ENCODE results near the gene BIN1. TPM values are rescaled to one million over a fixed set of nuclear protein-coding genes. Genes with fewer than 3 reads are reported as not detected.

BIN1 gene
- total RNA-seq, 1 donor from 2014 or later = 15.8 TPM

GRCh38 chr2:127084611-127085316 is 22.2 kb downstream of the BIN1 start:
- Histone ChIP-seq H3K27ac (replicated peaks) (peak overlapping the region; percentile 65), H3K9me3 (replicated peaks) (no peaks in the 10 kb centered on the region), H3K27me3 (ENCODE audit: low read depth) (peaks cover 44% of the 10 kb centered on the region), H3K36me3 (no peaks in the 10 kb centered on the region), H3K4me1 (peaks cover 77% of the 10 kb centered on the region), H3K4me3 (no peak overlapping the region)
- no peak for TF ChIP-seq CTCF (IDR thresholded peaks at IDR 0.05; ENCODE audit: borderline replicate concordance)
- intact Hi-C loops (cut with micrococcal nuclease) = no loop called here
- DNase-seq = no peak

GRCh38 chr2:127083819-127084503 is 23.0 kb downstream of the BIN1 start:
- H3K4me3 ChIP-seq = no peak overlapping the region
- no peaks in the 10 kb centered on the region for H3K9me3 ChIP-seq (replicated peaks)
- H3K4me1 ChIP-seq = peaks cover 77% of the 10 kb centered on the region
- intact Hi-C loops (cut with micrococcal nuclease) = no loop called here
- H3K27me3 ChIP-seq (ENCODE audit: low read depth) = peaks cover 36% of the 10 kb centered on the region
- H3K36me3 ChIP-seq = no peaks in the 10 kb centered on the region
- peak; percentile 74 for DNase-seq
- H3K27ac ChIP-seq (replicated peaks) = peak overlapping the region; percentile 65
- TF ChIP-seq CTCF (IDR thresholded peaks at IDR 0.05; ENCODE audit: borderline replicate concordance) = no peak

GRCh38 chr2:127082974-127083373 is 24.0 kb downstream of the BIN1 start:
- intact Hi-C loops (cut with micrococcal nuclease) = no loop called here
- Histone ChIP-seq H3K9me3 (replicated peaks) (no peaks in the 10 kb centered on the region), H3K27me3 (ENCODE audit: low read depth) (peaks cover 27% of the 10 kb centered on the region), H3K27ac (replicated peaks) (peak overlapping the region; percentile 65), H3K36me3 (no peaks in the 10 kb centered on the region), H3K4me1 (peaks cover 74% of the 10 kb centered on the region), H3K4me3 (no peak overlapping the region)
- no peak for TF ChIP-seq CTCF (IDR thresholded peaks at IDR 0.05; ENCODE audit: borderline replicate concordance)
- no peak for DNase-seq

GRCh38 chr2:127081826-127082633 is 24.9 kb downstream of the BIN1 start:
- Histone ChIP-seq H3K36me3 (no peaks in the 10 kb centered on the region), H3K27ac (replicated peaks) (peak overlapping the region; percentile 8), H3K4me3 (no peak overlapping the region), H3K9me3 (replicated peaks) (no peaks in the 10 kb centered on the region), H3K4me1 (peaks cover 65% of the 10 kb centered on the region), H3K27me3 (ENCODE audit: low read depth) (peaks cover 22% of the 10 kb centered on the region)
- no peak for DNase-seq
- intact Hi-C loops (cut with micrococcal nuclease) = no loop called here
- no peak for TF ChIP-seq CTCF (IDR thresholded peaks at IDR 0.05; ENCODE audit: borderline replicate concordance)

GRCh38 chr2:127080938-127081755 is 25.8 kb downstream of the BIN1 start:
- no peak overlapping the region for H3K27ac ChIP-seq (replicated peaks)
- intact Hi-C loops (cut with micrococcal nuclease) = no loop called here

More at GRCh38 chr2:127080938-127081755, 25.8 kb downstream of the BIN1 start:
- no peak for TF ChIP-seq CTCF (IDR thresholded peaks at IDR 0.05; ENCODE audit: borderline replicate concordance)
- no peak for DNase-seq
- no peaks in the 10 kb centered on the region for H3K36me3 ChIP-seq
- H3K27me3 ChIP-seq (ENCODE audit: low read depth) = peaks cover 20% of the 10 kb centered on the region
- H3K4me1 ChIP-seq = peaks cover 56% of the 10 kb centered on the region
- no peak overlapping the region for H3K4me3 ChIP-seq
- no peaks in the 10 kb centered on the region for H3K9me3 ChIP-seq (replicated peaks)
